MM.1S (cell line): ENCODE data around the gene AMZ2.
"Not testable (repeated sequence)": the region's sequence is repeated elsewhere in the genome, so short reads cannot be mapped to it uniquely, and the experiment has no call there.

ENCODE experiments used
- EZH2 ChIP-seq: fragments of 300-600 bp; sonication (generic); optimal IDR thresholded peaks from 2 replicates; pipeline ENCODE3; 2017; ENCODE audit warnings: low read depth, mild to moderate bottlenecking, antibody characterized with exemption, low read length, mixed read lengths
- EZH2phosphoT487 ChIP-seq: fragments of 300-600 bp; sonication (generic); IDR thresholded peaks from 2 replicates; pipeline ENCODE4 v1.6.1; 2018; ENCODE audit warnings: antibody characterized with exemption, low read length
- TF ChIP-seq, protein P1 (sequence below): fragments of 300-600 bp; sonication (generic); IDR thresholded peaks from 2 replicates; pipeline ENCODE4 v1.5.1; 2016; ENCODE audit warnings: antibody characterized with exemption, low read length, mixed read lengths

DNA sequence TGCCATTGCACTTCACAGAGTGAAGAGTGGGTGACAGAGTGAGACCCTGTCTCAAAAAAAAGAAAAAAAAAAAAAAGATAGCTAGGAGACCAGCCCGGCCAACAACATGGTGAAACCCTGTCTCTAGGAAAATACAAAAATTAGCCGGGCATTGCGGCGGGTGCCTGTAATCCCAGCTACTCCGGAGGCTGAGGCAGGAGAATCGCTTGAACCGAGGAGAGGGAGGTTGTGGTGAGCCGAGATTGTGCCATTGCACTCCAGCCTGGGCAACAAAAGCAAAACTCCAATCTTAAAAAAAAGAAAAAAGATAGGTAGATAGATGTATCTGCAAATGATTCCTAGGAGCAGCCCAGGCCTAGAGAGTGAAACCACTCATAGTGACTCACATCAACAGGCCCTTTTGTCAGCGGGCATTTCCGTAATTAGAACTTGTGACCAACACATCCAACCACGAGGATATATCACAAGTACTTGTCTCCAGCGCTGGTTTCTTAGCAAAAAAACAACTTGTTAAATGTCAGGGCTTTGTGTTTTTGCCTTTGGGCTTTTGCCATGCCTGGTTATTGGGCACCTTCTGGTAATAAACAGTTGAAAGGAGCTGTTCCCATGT is 13.0 kb upstream of the AMZ2 start:
- not testable (repeated sequence) for TF ChIP-seq EZH2, EZH2phosphoT487
- TF ChIP-seq, protein P1, sequence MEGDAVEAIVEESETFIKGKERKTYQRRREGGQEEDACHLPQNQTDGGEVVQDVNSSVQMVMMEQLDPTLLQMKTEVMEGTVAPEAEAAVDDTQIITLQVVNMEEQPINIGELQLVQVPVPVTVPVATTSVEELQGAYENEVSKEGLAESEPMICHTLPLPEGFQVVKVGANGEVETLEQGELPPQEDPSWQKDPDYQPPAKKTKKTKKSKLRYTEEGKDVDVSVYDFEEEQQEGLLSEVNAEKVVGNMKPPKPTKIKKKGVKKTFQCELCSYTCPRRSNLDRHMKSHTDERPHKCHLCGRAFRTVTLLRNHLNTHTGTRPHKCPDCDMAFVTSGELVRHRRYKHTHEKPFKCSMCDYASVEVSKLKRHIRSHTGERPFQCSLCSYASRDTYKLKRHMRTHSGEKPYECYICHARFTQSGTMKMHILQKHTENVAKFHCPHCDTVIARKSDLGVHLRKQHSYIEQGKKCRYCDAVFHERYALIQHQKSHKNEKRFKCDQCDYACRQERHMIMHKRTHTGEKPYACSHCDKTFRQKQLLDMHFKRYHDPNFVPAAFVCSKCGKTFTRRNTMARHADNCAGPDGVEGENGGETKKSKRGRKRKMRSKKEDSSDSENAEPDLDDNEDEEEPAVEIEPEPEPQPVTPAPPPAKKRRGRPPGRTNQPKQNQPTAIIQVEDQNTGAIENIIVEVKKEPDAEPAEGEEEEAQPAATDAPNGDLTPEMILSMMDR, result not testable (repeated sequence)
